HEK293T (cell line): ENCODE results near the gene ODAD3.

ENCODE experiments used
- BHLHE40 ChIP-seq: fragments of 450-650 bp; IDR thresholded peaks from 2 replicates; pipeline ENCODE4 v1.6.1; 2016; ENCODE audit warnings: mild to moderate bottlenecking, moderate library complexity, borderline replicate concordance
- CTBP1 ChIP-seq: fragments of 450-650 bp; IDR thresholded peaks from 2 replicates; pipeline ENCODE4 v1.6.1; 2016; ENCODE audit warnings: borderline replicate concordance
- ELF4 ChIP-seq: fragments of 450-650 bp; IDR thresholded peaks from 2 replicates; pipeline ENCODE4 v1.6.1; 2017; ENCODE audit warnings: antibody characterized with exemption
- FOXA1 ChIP-seq: fragments of 450-650 bp; IDR thresholded peaks from 2 replicates; pipeline ENCODE4 v1.6.1; 2016; ENCODE audit warnings: mild to moderate bottlenecking
- FOXK2 ChIP-seq: fragments of 450-650 bp; IDR thresholded peaks from 2 replicates; pipeline ENCODE4 v1.6.1; 2016; ENCODE audit warnings: mild to moderate bottlenecking
- FOXM1 ChIP-seq: fragments of 450-650 bp; IDR thresholded peaks from 2 replicates; pipeline ENCODE4 v1.6.1; 2017; ENCODE audit warnings: mild to moderate bottlenecking, borderline replicate concordance
- HDGF ChIP-seq: fragments of 450-650 bp; IDR thresholded peaks from 2 replicates; pipeline ENCODE4 v1.6.1; 2017; ENCODE audit warnings: antibody characterized with exemption, borderline replicate concordance
- L3MBTL2 ChIP-seq: fragments of 450-650 bp; conservative IDR thresholded peaks from 2 replicates; pipeline ENCODE4 v1.6.1; 2016; ENCODE audit warnings: mild to moderate bottlenecking
- LEF1 ChIP-seq: fragments of 450-650 bp; IDR thresholded peaks from 2 replicates; pipeline ENCODE4 v1.6.1; 2017; ENCODE audit warnings: mild to moderate bottlenecking, borderline replicate concordance
- NFRKB ChIP-seq: fragments of 450-650 bp; IDR thresholded peaks from 2 replicates; pipeline ENCODE4 v1.6.1; 2016; ENCODE audit warnings: mild to moderate bottlenecking, moderate library complexity
- SP1 ChIP-seq: fragments of 450-650 bp; IDR thresholded peaks from 2 replicates; pipeline ENCODE4 v1.6.1; 2017
- TARDBP ChIP-seq: fragments of 450-650 bp; IDR thresholded peaks from 2 replicates; pipeline ENCODE4 v1.6.1; 2016
- TF ChIP-seq, protein P1 (sequence below): fragments of 450-650 bp; IDR thresholded peaks from 2 replicates; pipeline ENCODE4 v1.6.1; 2016

- no peak for TF ChIP-seq FOXM1
- TF ChIP-seq FOXK2: no peak
- TF ChIP-seq, protein P1, sequence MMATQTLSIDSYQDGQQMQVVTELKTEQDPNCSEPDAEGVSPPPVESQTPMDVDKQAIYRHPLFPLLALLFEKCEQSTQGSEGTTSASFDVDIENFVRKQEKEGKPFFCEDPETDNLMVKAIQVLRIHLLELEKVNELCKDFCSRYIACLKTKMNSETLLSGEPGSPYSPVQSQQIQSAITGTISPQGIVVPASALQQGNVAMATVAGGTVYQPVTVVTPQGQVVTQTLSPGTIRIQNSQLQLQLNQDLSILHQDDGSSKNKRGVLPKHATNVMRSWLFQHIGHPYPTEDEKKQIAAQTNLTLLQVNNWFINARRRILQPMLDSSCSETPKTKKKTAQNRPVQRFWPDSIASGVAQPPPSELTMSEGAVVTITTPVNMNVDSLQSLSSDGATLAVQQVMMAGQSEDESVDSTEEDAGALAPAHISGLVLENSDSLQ: no peak
- no peak for TF ChIP-seq LEF1
- TF ChIP-seq BHLHE40: no peak
- no peak for TF ChIP-seq HDGF
- no peak for TF ChIP-seq ELF4
- TF ChIP-seq FOXA1: no peak
- no peak for TF ChIP-seq CTBP1
- no peak for TF ChIP-seq SP1
- TF ChIP-seq NFRKB: no peak
- TF ChIP-seq L3MBTL2: no peak
- no peak for TF ChIP-seq TARDBP
Observed at GRCh38 chr19:11414544-11414943, 20.4 kb downstream of the ODAD3 start.
